SK-N-SH (cell line): Measurements from ENCODE around the gene ST3GAL6. TPM values are rescaled to one million over a fixed set of nuclear protein-coding genes. Genes with fewer than 3 reads are reported as not detected.

ENCODE experiments used
- CTCF ChIA-PET: fragments of 300-600, 350-600 bp; formaldehyde crosslinking; extraction: SDS; loops from one replicate; lab custom pipeline; 2021; lab: Yijun Ruan, JAX
- POLR2A ChIA-PET: fragments of 350-600 bp; sonication (Branson Sonifier 250); formaldehyde crosslinking; extraction: SDS; loops from one replicate; lab custom pipeline; 2020; ENCODE audit warnings: antibody characterized with exemption, inconsistent platforms; lab: Yijun Ruan, JAX
- DNase-seq: peaks from one replicate; pipeline ENCODE4 v3.0.0; 2012
- H2AFZ ChIP-seq: fragments of 200-600 bp; sonication (generic); 2 replicates; pipeline ENCODE4 v1.8.1; 2016; ENCODE audit warnings: antibody characterized with exemption, mild to moderate bottlenecking, low read depth
- H3F3A ChIP-seq: fragments of 200-600 bp; sonication (generic); replicated peaks from 2 replicates; pipeline ENCODE3; 2016; ENCODE audit warnings: antibody characterized with exemption, mild to moderate bottlenecking; ENCODE audit not compliant: insufficient read depth
- H3K27ac ChIP-seq, 2 experiments: fragments of 200-500 bp in 1 of 2; fragments of 200-600 bp in 1 of 2; sonication (Bioruptor generic) in 1 of 2; sonication (generic), shearing (Covaris generic) in 1 of 2; 2 replicates each; pipeline versions ENCODE4 v1.5.1 to v1.6.1; 2014 to 2016; ENCODE audit warnings: low read depth in 2 of 2, inconsistent platforms in 1 of 2, low read length in 1 of 2, mild to moderate bottlenecking in 1 of 2, mixed read lengths in 1 of 2
- H3K27me3 ChIP-seq: fragments of 200-600 bp; sonication (generic), shearing (Covaris generic); 2 replicates; pipeline ENCODE4 v1.6.1; 2016; ENCODE audit warnings: mixed run types; ENCODE audit not compliant: insufficient read depth
- H3K36me3 ChIP-seq, 2 experiments: fragments of 200-500 bp in 1 of 2; fragments of 200-600 bp in 1 of 2; sonication (Bioruptor generic) in 1 of 2; sonication (generic) in 1 of 2; replicated peaks in 1 of 2; 2 replicates each; pipeline versions ENCODE3 to v1.5.1; 2014 to 2016; ENCODE audit warnings: low read length in 1 of 2, mild to moderate bottlenecking in 1 of 2; ENCODE audit not compliant: insufficient read depth in 2 of 2, control insufficient read depth in 1 of 2
- H3K4me1 ChIP-seq, 2 experiments: fragments of 200-500 bp in 1 of 2; fragments of 200-600 bp in 1 of 2; sonication (Bioruptor generic) in 1 of 2; sonication (generic), shearing (Covaris generic) in 1 of 2; 2 replicates each; pipeline versions ENCODE4 v1.5.1 to v1.6.1; 2014 to 2016; ENCODE audit warnings: low read depth in 1 of 2, low read length in 1 of 2, mixed run types in 1 of 2; ENCODE audit not compliant: insufficient read depth in 2 of 2, control insufficient read depth in 1 of 2
- H3K4me2 ChIP-seq: fragments of 200-600 bp; sonication (generic), shearing (Covaris generic); 2 replicates; pipeline ENCODE4 v1.6.1; 2017; ENCODE audit warnings: mixed run types
- H3K4me3 ChIP-seq, 2 experiments: fragments of 200-500 bp in 1 of 2; fragments of 200-600 bp in 1 of 2; sonication (Bioruptor generic) in 1 of 2; sonication (generic), shearing (Covaris generic) in 1 of 2; 2 replicates each; pipeline versions ENCODE4 v1.5.1 to v1.8.1; 2014 to 2016; ENCODE audit warnings: low read depth in 2 of 2, inconsistent platforms in 1 of 2, low read length in 1 of 2, mild to moderate bottlenecking in 1 of 2, mixed read lengths in 1 of 2, moderate library complexity in 1 of 2
- H3K79me2 ChIP-seq: fragments of 200-600 bp; sonication (generic); 2 replicates; pipeline ENCODE4 v1.8.1; 2017; ENCODE audit warnings: mild to moderate bottlenecking; ENCODE audit not compliant: insufficient read depth
- H3K9ac ChIP-seq: fragments of 200-600 bp; sonication (generic); 2 replicates; pipeline ENCODE4 v1.6.1; 2017; ENCODE audit warnings: mixed run types
- H3K9me2 ChIP-seq: fragments of 200-600 bp; sonication (generic); 2 replicates; pipeline ENCODE4 v1.6.1; 2017; ENCODE audit warnings: mixed run types
- H3K9me3 ChIP-seq: fragments of 200-600 bp; sonication (generic); 2 replicates; pipeline ENCODE4 v1.6.1; 2017; ENCODE audit warnings: mixed run types, mild to moderate bottlenecking, moderate library complexity
- H4K20me1 ChIP-seq: fragments of 200-600 bp; sonication (generic); 2 replicates; pipeline ENCODE4 v1.6.1; 2017; ENCODE audit warnings: mild to moderate bottlenecking, mixed run types; ENCODE audit not compliant: insufficient read depth
- EZH2phosphoT487 ChIP-seq: fragments of 200-600 bp; sonication (generic); IDR thresholded peaks from 2 replicates; pipeline ENCODE4 v1.6.1; 2017; ENCODE audit warnings: low read depth, mixed run types, mild to moderate bottlenecking, antibody characterized with exemption, moderate library complexity, borderline replicate concordance
- FOXJ3 ChIP-seq: sonication (generic); formaldehyde crosslinking; IDR thresholded peaks from 2 replicates; pipeline ENCODE4 v1.5.1; 2020; ENCODE audit warnings: mild to moderate bottlenecking, missing genetic modification reagents
- GATA2 ChIP-seq: sonication (generic); formaldehyde crosslinking; IDR thresholded peaks from 2 replicates; pipeline ENCODE4 v1.5.0; 2020; ENCODE audit warnings: mild to moderate bottlenecking, missing genetic modification reagents
- MXI1 ChIP-seq: IDR thresholded peaks from 2 replicates; pipeline ENCODE4 v1.6.1; 2012; ENCODE audit warnings: mild to moderate bottlenecking, low read depth, low read length, improper control_type of control experiment
- POLR2AphosphoS5 ChIP-seq: IDR thresholded peaks from 2 replicates; pipeline ENCODE4 v1.6.1; 2012; ENCODE audit warnings: low read depth, low read length
- TAF1 ChIP-seq: IDR thresholded peaks from 2 replicates; pipeline ENCODE4 v1.6.1; 2012; ENCODE audit warnings: low read depth, mild to moderate bottlenecking, low read length, moderate library complexity, borderline replicate concordance
- TCF12 ChIP-seq: IDR thresholded peaks from 2 replicates; pipeline ENCODE4 v1.4.0; 2012
- YY1 ChIP-seq: IDR thresholded peaks from 2 replicates; pipeline ENCODE4 v1.4.0; 2012; ENCODE audit warnings: low read depth, mild to moderate bottlenecking
- ZBTB33 ChIP-seq: IDR thresholded peaks from 2 replicates; pipeline ENCODE4 v1.4.0; 2012; ENCODE audit warnings: low read depth, borderline replicate concordance
- WGBS: methylation state at CpG from one replicate; pipeline ENCODE4 v1.1.6; 2017; ENCODE audit warnings: low lambda C conversion rate; 5-methylcytosine and 5-hydroxymethylcytosine counted together
- polyA plus RNA-seq, 3 experiments: library from polyadenylated mRNA; depleted of rRNA; stranded (reverse); fragments of >200 nt; gene quantifications; 2 replicates each; pipeline ENCODE4 v1.2.3, GENCODE V29; 2012
- TF ChIP-seq, protein P1 (sequence below): IDR thresholded peaks from 2 replicates; pipeline ENCODE4 v1.4.0; 2012; ENCODE audit warnings: low read depth, borderline replicate concordance

Gene ST3GAL6
- polyA plus RNA-seq, 1 of the 3 experiments (the other 2 are of a cell fraction), result 16.3 TPM

DNA sequence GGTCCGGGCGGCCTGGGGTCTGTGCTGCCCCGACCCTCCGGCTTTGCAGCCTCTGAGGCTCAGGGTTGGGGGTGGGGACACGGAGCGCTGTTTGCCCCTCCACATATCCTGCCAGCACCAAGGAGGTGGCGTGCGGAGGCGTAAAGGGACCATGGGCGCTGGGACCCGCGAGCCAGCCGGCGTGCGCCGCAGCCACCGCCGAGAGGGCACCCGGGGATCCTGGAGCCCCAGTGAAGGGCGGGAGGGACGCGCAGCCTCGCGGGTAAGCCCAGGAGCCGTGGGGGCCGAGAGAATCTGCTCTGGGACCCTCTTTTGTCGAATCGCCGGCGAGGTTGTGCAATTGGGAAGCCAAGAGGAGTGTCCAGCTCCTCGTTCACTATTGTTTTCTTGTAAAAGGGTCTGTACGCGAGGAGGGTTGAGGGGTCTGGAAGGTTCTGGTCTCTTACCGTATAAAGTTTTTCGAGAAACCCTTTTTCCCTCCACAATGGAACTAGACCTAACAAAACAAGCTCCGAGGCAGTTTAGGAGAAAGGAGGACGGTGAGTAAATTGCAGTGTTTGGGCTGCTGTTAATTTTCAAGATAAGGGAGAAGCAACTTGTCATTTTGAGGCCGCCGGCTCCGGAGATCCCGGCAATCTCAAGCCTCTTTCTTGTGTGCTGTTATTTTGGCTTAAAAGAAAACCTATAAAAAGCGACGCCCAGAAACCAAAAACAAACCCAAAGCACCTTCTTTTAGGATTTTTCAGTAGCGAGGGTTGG lies 29.9 kb upstream of the ST3GAL6 start:
- no peaks in the 10 kb centered on the region for H3K27me3 ChIP-seq
- H3K9ac ChIP-seq, result peak overlapping the region; percentile 84
- no peaks in the 10 kb centered on the region for H3K9me2 ChIP-seq
- ChIA-PET CTCF (interaction anchor here (1.0 to 3.0 kb wide), 6 partner anchors 23 to 131 kb away, joined by 3 to 18 read pairs (median 6); no protein-coding TSS in a partner anchor), POLR2A (interaction anchor here (0.6 to 6.0 kb wide), 12 partner anchors 11 to 362 kb away, joined by 3 to 50 read pairs (median 4); partner anchors contain the start of genes CPOX and ST3GAL6)
- H3K4me2 ChIP-seq, result peak overlapping the region; percentile 98
- 4% methylated on average over 19 of the region's 44 CpGs for WGBS
- peaks cover 5 to 28% of the 10 kb centered on the region in 2 experiments; a peak in 3 of 4 replicates for H3K4me1 ChIP-seq
- H3K36me3 ChIP-seq, result no peaks in the 10 kb centered on the region
- no peaks in the 10 kb centered on the region for H3K9me3 ChIP-seq
- peak overlapping the region; percentile 96 for H2AFZ ChIP-seq
- H4K20me1 ChIP-seq, result no peaks in the 10 kb centered on the region
- peak overlapping the region; percentile 60 to 98 for H3K27ac ChIP-seq
- no peak for TF ChIP-seq EZH2phosphoT487
- TF ChIP-seq TAF1, result no peak
- peak; percentile 27 for TF ChIP-seq TCF12
- peak; percentile 16; the same call in 1 of the 2 replicates for TF ChIP-seq MXI1
- TF ChIP-seq GATA2 (CRISPR knock-in tag), result peak; percentile 57
- no peak for TF ChIP-seq POLR2AphosphoS5
- TF ChIP-seq YY1, result no peak
- H3F3A ChIP-seq, result peaks cover 4% of the 10 kb centered on the region
- peaks cover 55% of the 10 kb centered on the region for H3K79me2 ChIP-seq
- H3K4me3 ChIP-seq, result peak overlapping the region; percentile 84 to 86
- peak; percentile 75 for DNase-seq

DNA sequence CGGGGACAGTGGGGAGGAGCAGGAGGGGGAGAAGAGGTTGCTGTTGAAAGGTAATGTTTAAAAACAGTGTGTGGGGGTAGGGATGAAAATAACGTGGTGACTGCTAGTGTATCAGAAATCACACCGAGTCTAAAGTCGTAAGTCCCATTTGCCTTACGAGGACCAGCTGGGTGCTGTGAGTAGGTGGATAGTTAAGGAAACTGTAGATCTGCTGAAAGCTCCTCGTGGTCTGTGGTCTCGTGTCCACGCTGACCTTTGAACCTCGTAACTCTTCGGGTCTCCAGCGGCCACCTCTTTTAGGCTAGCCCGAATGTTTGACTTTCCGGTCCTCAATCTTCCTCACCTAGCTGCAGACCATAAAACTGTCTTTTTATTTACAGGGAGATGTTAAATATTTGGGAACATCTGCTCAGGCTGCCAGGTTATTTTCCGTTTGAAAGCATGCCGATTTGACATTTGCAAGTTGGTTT lies 29.3 kb upstream of the ST3GAL6 start:
- peak; percentile 38 for DNase-seq
- peak overlapping the region; percentile 84 to 86 for H3K4me3 ChIP-seq

More for the DNA sequence above, 29.3 kb upstream of the ST3GAL6 start:
- TF ChIP-seq, protein P1, sequence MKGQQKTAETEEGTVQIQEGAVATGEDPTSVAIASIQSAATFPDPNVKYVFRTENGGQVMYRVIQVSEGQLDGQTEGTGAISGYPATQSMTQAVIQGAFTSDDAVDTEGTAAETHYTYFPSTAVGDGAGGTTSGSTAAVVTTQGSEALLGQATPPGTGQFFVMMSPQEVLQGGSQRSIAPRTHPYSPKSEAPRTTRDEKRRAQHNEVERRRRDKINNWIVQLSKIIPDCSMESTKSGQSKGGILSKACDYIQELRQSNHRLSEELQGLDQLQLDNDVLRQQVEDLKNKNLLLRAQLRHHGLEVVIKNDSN, result no peak
- no peak for TF ChIP-seq ZBTB33
- peak; percentile 66 for TF ChIP-seq MXI1
- no peak for TF ChIP-seq FOXJ3 (CRISPR knock-in tag)
- H3K27me3 ChIP-seq, result no peaks in the 10 kb centered on the region
- POLR2A ChIA-PET, result interaction anchor here (0.8 to 6.0 kb wide), 9 partner anchors 11 to 140 kb away, joined by 3 to 50 read pairs (median 4); partner anchors contain the start of genes CPOX and ST3GAL6
- no peaks in the 10 kb centered on the region for H3K9me2 ChIP-seq
- H2AFZ ChIP-seq, result peak overlapping the region; percentile 96
- peak overlapping the region; percentile 84 for H3K9ac ChIP-seq
- H3K4me1 ChIP-seq, result peaks cover 5 to 28% of the 10 kb centered on the region in 2 experiments; a peak in 3 of 4 replicates
- H3K79me2 ChIP-seq, result peaks cover 61% of the 10 kb centered on the region
- peak overlapping the region; percentile 98 for H3K4me2 ChIP-seq
- H3F3A ChIP-seq, result peaks cover 4% of the 10 kb centered on the region
- WGBS, result 12% methylated on average over 15 of the region's 15 CpGs
- no peaks in the 10 kb centered on the region for H4K20me1 ChIP-seq
- peak overlapping the region; percentile 60 to 98 for H3K27ac ChIP-seq
- H3K36me3 ChIP-seq, result peaks cover 0 to 3% of the 10 kb centered on the region in 2 experiments
- CTCF ChIA-PET, result interaction anchor here (1.0 to 3.0 kb wide), 4 partner anchors 22 to 132 kb away, joined by 3 to 17 read pairs (median 4); no protein-coding TSS in a partner anchor
- H3K9me3 ChIP-seq, result no peaks in the 10 kb centered on the region
